Pancreas (tissue), 10 donors: ENCODE results near the gene RAP1GAP. TPM values are rescaled to one million over a fixed set of nuclear protein-coding genes. Genes with fewer than 3 reads are reported as not detected.

Experiments used
- ATAC-seq, 4 donors: fragments of 200-7000 bp; cut with Tn5 transposase; one replicate each; pipeline versions ENCODE4 v1.8.0 to v1.9.1; 2020; ENCODE audit warnings: mild to moderate bottlenecking in 4 of 4, moderate library complexity in 4 of 4
- DNase-seq, 6 donors: peaks; one replicate each; pipeline ENCODE4 v3.0.0-alpha.2; 2020
- FAIRE-seq: peaks from 2 replicates; lab custom pipeline; 2012; peaks lifted over from hg19 to GRCh38; lab: Jason Lieb, UNC
- H3K27ac ChIP-seq, 4 donors: fragments of 200-600 bp; sonication (generic); 1 replicate in 3 of 4; 2 replicates in 1 of 4; pipeline versions ENCODE4 v1.5.0 to v1.8.0; 2020
- H3K27me3 ChIP-seq, 4 donors: fragments of 200-600 bp; one replicate each; pipeline ENCODE4 v1.8.0; 2021
- H3K36me3 ChIP-seq, 3 donors: fragments of 200-600 bp; sonication (generic) in 1 of 3; one replicate each; pipeline versions ENCODE4 v1.5.0 to v1.8.0; 2020 to 2021
- H3K4me1 ChIP-seq, 3 donors: fragments of 200-600 bp; one replicate each; pipeline ENCODE4 v1.8.0; 2021
- H3K4me3 ChIP-seq, 4 donors: fragments of 200-600 bp; sonication (generic) in 2 of 4; one replicate each; pipeline versions ENCODE4 v1.5.0 to v1.8.0; 2020 to 2021
- H3K9me3 ChIP-seq, 4 donors: fragments of 200-600 bp; one replicate each; pipeline ENCODE4 v1.8.0; 2021
- CTCF ChIP-seq, 4 donors: fragments of 200-600 bp; sonication (generic) in 3 of 4; IDR thresholded peaks; one replicate each; pipeline versions ENCODE4 v1.5.0 to v1.8.0; 2021; ENCODE audit warnings: antibody characterized with exemption in 4 of 4
- WGBS, 2 donors: extraction: QIAGEN DNeasy Blood & Tissue Kit; methylation state at CpG; one replicate each; pipeline ENCODE4 v1.1.7; 2013; 5-methylcytosine and 5-hydroxymethylcytosine counted together
- intact Hi-C, 3 donors: fragments of 100-400 bp; cut with DNase I; formaldehyde crosslinking; loops; one replicate each; pipeline versions ENCODE4 v1.11.1 to v1.14.2; 2022
- polyA plus RNA-seq, 2 donors: library from polyadenylated mRNA; stranded (reverse); fragments of 200-250 nt; gene quantifications; one replicate each; pipeline ENCODE4 v1.2.3, GENCODE V29; 2013
- total RNA-seq, 6 donors: library from RNA; stranded (reverse); fragmentation: NEBNext Ultra II Directional in 4 of 6; extraction: Animal tissue kit (Norgen Biotek cat#: 25700) in 4 of 6; gene quantifications; one replicate each; pipeline versions ENCODE4 v1.2.1 to v1.2.4, GENCODE V29; 2021 to 2023
- donor health status: healthy with polysubstance abuse.
- donor health status: DM: no; HTN: no; CAD: no; lungs with moderate emphysema.
- donor health status: DM: no; HTN: no; CAD: no.
- donor health status: control.
- donor health status: control.
- donor health status: Bipolar disorder and iron deficiency.
- donor health status: DM: yes; HTN: yes; CAD: no.
- donor health status: DM: no; HTN: no; CAD: no.
- donor health status: DM: no; HTN: no; CAD: no.
- donor health status: DM: yes; HTN: yes; CAD: no.

Gene RAP1GAP
- total and polyA plus RNA-seq, 8 donors: 53.4 to 100 (median 73.0) TPM

- peak in 3 of 4 donors; percentile 18 to 38 (median 33) for ATAC-seq
- peak; percentile 28 to 45 (median 32) for TF ChIP-seq CTCF (IDR thresholded peaks at IDR 0.05)
- WGBS, 2 donors: 68% methylated on average over 26 of the region's 26 CpGs
- Histone ChIP-seq H3K27ac (no peak overlapping the region), H3K4me3 (no peak overlapping the region), H3K4me1 (peaks cover 0 to 4% (median 0%) of the 10 kb centered on the region in 3 donors), H3K9me3 (no peaks in the 10 kb centered on the region), H3K27me3 (no peaks in the 10 kb centered on the region), H3K36me3 (peaks cover 0 to 35% (median 19%) of the 10 kb centered on the region in 3 donors)
- FAIRE-seq: no peak
- intact Hi-C loops: no loop called here
- peak in 5 of 6 donors; percentile 59 to 83 (median 69) for DNase-seq
Observed at GRCh38 chr1:21594935-21595897, 73.9 kb downstream of the RAP1GAP start.

GRCh38 chr1:21594501-21594900 lies 74.7 kb downstream of the RAP1GAP start:
- 76 to 80% methylated on average over 10 to 11 of the region's 11 CpGs for WGBS, 2 donors
- Histone ChIP-seq H3K9me3 (no peaks in the 10 kb centered on the region), H3K4me1 (peaks cover 0 to 4% (median 0%) of the 10 kb centered on the region in 3 donors), H3K27ac (no peak overlapping the region), H3K4me3 (no peak overlapping the region), H3K36me3 (peaks cover 0 to 28% (median 19%) of the 10 kb centered on the region in 3 donors), H3K27me3 (no peaks in the 10 kb centered on the region)
- ATAC-seq: no peak
- TF ChIP-seq CTCF (IDR thresholded peaks at IDR 0.05): no peak
- intact Hi-C loops: no loop called here
- FAIRE-seq: no peak
- DNase-seq: peak in 1 of 6 donors; percentile 61

GRCh38 chr1:21593231-21593630 lies 75.9 kb downstream of the RAP1GAP start:
- no peak for TF ChIP-seq CTCF (IDR thresholded peaks at IDR 0.05)
- H3K27ac ChIP-seq: no peak overlapping the region
- FAIRE-seq (no peak), ATAC-seq (no peak), DNase-seq (peak in 2 of 6 donors; percentile 43 to 75)
- peaks cover 0 to 4% (median 0%) of the 10 kb centered on the region in 3 donors for H3K4me1 ChIP-seq
- no peaks in the 10 kb centered on the region for H3K27me3 ChIP-seq
- H3K9me3 ChIP-seq: no peaks in the 10 kb centered on the region
- peaks cover 0 to 17% (median 8%) of the 10 kb centered on the region in 3 donors for H3K36me3 ChIP-seq
- intact Hi-C loops: no loop called here
- no peak overlapping the region for H3K4me3 ChIP-seq
- WGBS, 2 donors: 81 to 92% methylated on average over 8 of the region's 8 CpGs

GRCh38 chr1:21592086-21592865 lies 76.9 kb downstream of the RAP1GAP start:
- FAIRE-seq: no peak
- peak in 1 of 4 donors; percentile 17 for ATAC-seq
- H3K27ac ChIP-seq: no peak overlapping the region
- TF ChIP-seq CTCF (IDR thresholded peaks at IDR 0.05): no peak
- 59 to 67% methylated on average over 12 of the region's 12 CpGs for WGBS, 2 donors
- no peaks in the 10 kb centered on the region for H3K9me3 ChIP-seq
- peaks cover 0 to 4% (median 0%) of the 10 kb centered on the region in 3 donors for H3K4me1 ChIP-seq
- peak in 1 of 6 donors; percentile 59 for DNase-seq
- H3K36me3 ChIP-seq: peaks cover 0 to 12% (median 8%) of the 10 kb centered on the region in 3 donors
- H3K4me3 ChIP-seq: no peak overlapping the region
- H3K27me3 ChIP-seq: no peaks in the 10 kb centered on the region
- intact Hi-C loops: no loop called here
